Measurements from ENCODE around the gene ROR1. TPM values are rescaled to one million over a fixed set of nuclear protein-coding genes. Genes with fewer than 3 reads are reported as not detected.

The ROR1 gene
- total RNA-seq, 2 experiments from 2014 or later: 0.47 to 1.4 TPM

DNA sequence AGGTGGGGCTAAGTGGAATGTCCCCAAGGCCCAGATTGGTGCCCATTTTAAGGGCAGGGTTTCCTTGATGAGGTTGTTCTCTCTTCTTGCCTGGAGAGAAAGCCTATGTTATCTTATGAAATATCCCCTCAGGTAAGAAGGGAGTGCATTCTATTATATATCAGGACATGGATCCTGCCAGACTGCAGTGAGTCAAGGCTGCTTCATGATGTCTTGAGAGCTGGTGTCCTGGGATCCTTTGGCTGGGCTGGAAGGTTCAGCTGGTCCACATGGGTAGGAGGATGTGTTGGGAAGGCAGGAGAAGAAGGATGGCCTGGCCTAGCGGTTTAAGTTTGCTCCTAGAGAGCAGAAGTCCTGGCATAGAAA lies 207.6 kb downstream of the ROR1 start:
- DNase-seq (ENCODE audit: low spot score): no peak
- Histone ChIP-seq H4K20me1 (ENCODE audit: insufficient read depth, low read length) (no peaks in the 10 kb centered on the region), H2AFZ (ENCODE audit: low read length) (no peak overlapping the region), H3K4me2 (ENCODE audit: low read length) (no peak overlapping the region), H3K9me3 (ENCODE audit: low read length) (no peaks in the 10 kb centered on the region), H3K4me3 (ENCODE audit: low read depth, low read length, poor library complexity, severe bottlenecking) (no peak overlapping the region), H3K79me2 (ENCODE audit: insufficient read depth, low read depth, low read length) (no peaks in the 10 kb centered on the region), H3K36me3 (ENCODE audit: insufficient read depth, low read length) (no peaks in the 10 kb centered on the region), H3K9me2 (ENCODE audit: insufficient read depth, low read length) (no peaks in the 10 kb centered on the region), H3K27ac (ENCODE audit: low read depth, low read length, poor library complexity, severe bottlenecking) (no peak overlapping the region), H3K4me1 (ENCODE audit: insufficient read depth, low read length, poor library complexity, severe bottlenecking) (no peaks in the 10 kb centered on the region)
- ChIA-PET POLR2A (no interaction called here), CTCF (ENCODE audit: unreplicated experiment) (no interaction called here)
- intact Hi-C loops (cut with micrococcal nuclease; ENCODE audit: unreplicated experiment): no loop called here
- TF ChIP-seq, protein P1, sequence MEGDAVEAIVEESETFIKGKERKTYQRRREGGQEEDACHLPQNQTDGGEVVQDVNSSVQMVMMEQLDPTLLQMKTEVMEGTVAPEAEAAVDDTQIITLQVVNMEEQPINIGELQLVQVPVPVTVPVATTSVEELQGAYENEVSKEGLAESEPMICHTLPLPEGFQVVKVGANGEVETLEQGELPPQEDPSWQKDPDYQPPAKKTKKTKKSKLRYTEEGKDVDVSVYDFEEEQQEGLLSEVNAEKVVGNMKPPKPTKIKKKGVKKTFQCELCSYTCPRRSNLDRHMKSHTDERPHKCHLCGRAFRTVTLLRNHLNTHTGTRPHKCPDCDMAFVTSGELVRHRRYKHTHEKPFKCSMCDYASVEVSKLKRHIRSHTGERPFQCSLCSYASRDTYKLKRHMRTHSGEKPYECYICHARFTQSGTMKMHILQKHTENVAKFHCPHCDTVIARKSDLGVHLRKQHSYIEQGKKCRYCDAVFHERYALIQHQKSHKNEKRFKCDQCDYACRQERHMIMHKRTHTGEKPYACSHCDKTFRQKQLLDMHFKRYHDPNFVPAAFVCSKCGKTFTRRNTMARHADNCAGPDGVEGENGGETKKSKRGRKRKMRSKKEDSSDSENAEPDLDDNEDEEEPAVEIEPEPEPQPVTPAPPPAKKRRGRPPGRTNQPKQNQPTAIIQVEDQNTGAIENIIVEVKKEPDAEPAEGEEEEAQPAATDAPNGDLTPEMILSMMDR (conservative IDR thresholded peaks at IDR 0.05; ENCODE audit: low read length): no peak
- no peak for TF ChIP-seq EZH2phosphoT487 (IDR thresholded peaks at IDR 0.05; ENCODE audit: borderline replicate concordance, low read depth, low read length)
- BruUV-seq (replicated peaks): no TSS peak

- Histone ChIP-seq H3K36me3 (ENCODE audit: insufficient read depth, low read length) (no peaks in the 10 kb centered on the region), H4K20me1 (ENCODE audit: insufficient read depth, low read length) (no peaks in the 10 kb centered on the region), H3K4me1 (ENCODE audit: insufficient read depth, low read length, poor library complexity, severe bottlenecking) (no peaks in the 10 kb centered on the region), H3K4me3 (ENCODE audit: low read depth, low read length, poor library complexity, severe bottlenecking) (no peak overlapping the region), H2AFZ (ENCODE audit: low read length) (no peak overlapping the region), H3K4me2 (ENCODE audit: low read length) (no peak overlapping the region), H3K27ac (ENCODE audit: low read depth, low read length, poor library complexity, severe bottlenecking) (no peak overlapping the region), H3K79me2 (ENCODE audit: insufficient read depth, low read depth, low read length) (no peaks in the 10 kb centered on the region), H3K9me2 (ENCODE audit: insufficient read depth, low read length) (no peaks in the 10 kb centered on the region), H3K9me3 (ENCODE audit: low read length) (no peaks in the 10 kb centered on the region)
- no peak for DNase-seq (ENCODE audit: low spot score)
- CTCF ChIA-PET (ENCODE audit: unreplicated experiment): no interaction called here
- TF ChIP-seq EZH2phosphoT487 (IDR thresholded peaks at IDR 0.05; ENCODE audit: borderline replicate concordance, low read depth, low read length): no peak
- TF ChIP-seq, protein P1 (conservative IDR thresholded peaks at IDR 0.05; ENCODE audit: low read length): no peak
- intact Hi-C loops (cut with micrococcal nuclease; ENCODE audit: unreplicated experiment): no loop called here
- BruUV-seq (replicated peaks): no TSS peak
- POLR2A ChIA-PET: no interaction called here
Measured at GRCh38 chr1:63982201-63982600, 208.4 kb downstream of the ROR1 start.

DNA sequence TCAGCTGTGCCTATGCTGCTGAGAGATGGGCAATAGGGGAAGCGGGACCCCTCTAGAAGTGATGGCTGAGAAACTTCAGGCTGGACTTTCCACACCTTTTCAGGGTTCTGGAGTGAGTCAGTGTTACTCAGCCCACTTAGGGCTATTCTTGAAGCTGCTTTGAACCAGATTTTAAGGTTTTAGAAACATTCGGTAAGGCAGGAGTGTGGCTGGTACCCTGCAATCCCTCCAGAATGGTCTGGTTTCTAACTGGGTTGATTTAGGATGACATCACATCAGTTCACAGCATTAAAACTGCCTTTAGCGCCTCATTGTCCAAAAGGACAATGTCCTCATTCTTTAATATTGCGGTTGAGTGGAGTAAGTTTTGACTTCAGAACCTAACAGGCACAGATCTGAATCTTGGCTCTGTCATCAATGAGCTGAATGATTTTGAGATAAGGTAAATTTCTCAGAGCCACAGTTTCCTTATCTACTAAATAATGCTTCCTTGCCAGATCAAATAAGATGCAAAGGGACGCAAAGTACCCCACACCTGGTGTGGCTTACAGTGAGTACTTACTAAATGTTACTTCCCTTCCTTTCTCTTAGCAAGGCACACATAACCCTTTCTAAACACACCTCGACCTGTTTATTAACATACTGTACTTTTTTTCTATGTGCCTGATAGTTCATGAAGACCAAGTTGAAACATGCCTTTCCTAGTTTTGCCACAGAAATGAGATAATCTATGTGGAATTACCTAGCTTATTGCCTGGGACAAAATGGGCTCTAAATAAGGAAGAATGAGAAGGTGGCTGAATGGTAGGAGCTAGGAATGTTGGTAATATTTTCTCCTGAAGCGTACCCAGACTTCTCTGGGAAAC lies 209.8 kb downstream of the ROR1 start:
- no peak for DNase-seq (ENCODE audit: low spot score)
- Histone ChIP-seq H4K20me1 (ENCODE audit: insufficient read depth, low read length) (no peaks in the 10 kb centered on the region), H3K79me2 (ENCODE audit: insufficient read depth, low read depth, low read length) (no peaks in the 10 kb centered on the region), H3K36me3 (ENCODE audit: insufficient read depth, low read length) (no peaks in the 10 kb centered on the region), H3K4me2 (ENCODE audit: low read length) (no peak overlapping the region), H3K27ac (ENCODE audit: low read depth, low read length, poor library complexity, severe bottlenecking) (no peak overlapping the region), H3K4me3 (ENCODE audit: low read depth, low read length, poor library complexity, severe bottlenecking) (no peak overlapping the region), H2AFZ (ENCODE audit: low read length) (no peak overlapping the region), H3K9me2 (ENCODE audit: insufficient read depth, low read length) (no peaks in the 10 kb centered on the region), H3K9me3 (ENCODE audit: low read length) (no peaks in the 10 kb centered on the region), H3K4me1 (ENCODE audit: insufficient read depth, low read length, poor library complexity, severe bottlenecking) (no peaks in the 10 kb centered on the region)
- CTCF ChIA-PET (ENCODE audit: unreplicated experiment): no interaction called here
- TF ChIP-seq EZH2phosphoT487 (IDR thresholded peaks at IDR 0.05; ENCODE audit: borderline replicate concordance, low read depth, low read length): no peak
- TF ChIP-seq, protein P1 (conservative IDR thresholded peaks at IDR 0.05; ENCODE audit: low read length): no peak
- intact Hi-C loops (cut with micrococcal nuclease; ENCODE audit: unreplicated experiment): no loop called here
- POLR2A ChIA-PET: no interaction called here
- no TSS peak for BruUV-seq (replicated peaks)

Measured in OCI-LY7 (cell line).